Natural killer cell (primary cell): ENCODE results near the gene TCN2. TPM values are rescaled to one million over a fixed set of nuclear protein-coding genes. Genes with fewer than 3 reads are reported as not detected.
"Not testable (repeated sequence)": the region's sequence is repeated elsewhere in the genome, so short reads cannot be mapped to it uniquely, and the experiment has no call there.

Experiments
- ATAC-seq, 3 donors: fragments of 150-1000 bp in 2 of 3; fragments of 200-7000 bp in 1 of 3; cut with Tn5 transposase; 1 replicate in 1 of 3; 2 replicates in 2 of 3; pipeline ENCODE4 v1.10.0; 2021; ENCODE audit warnings: mild to moderate bottlenecking in 2 of 3, moderate library complexity in 2 of 3
- DNase-seq, 2 donors: peaks; one replicate each; pipeline versions ENCODE4 v3.0.0 to v3.0.0-alpha.2; 2013 to 2021; ENCODE audit warnings: mixed read lengths in 1 of 2
- H3K27ac ChIP-seq: one replicate; pipeline ENCODE4 v1.5.1; 2013; ENCODE audit warnings: mild to moderate bottlenecking, low read length
- H3K27me3 ChIP-seq: one replicate; pipeline ENCODE4 v1.6.1; 2013; ENCODE audit warnings: low read length; ENCODE audit not compliant: control insufficient read depth, insufficient read depth
- H3K36me3 ChIP-seq: one replicate; pipeline ENCODE4 v1.6.1; 2013; ENCODE audit warnings: low read length; ENCODE audit not compliant: control insufficient read depth, insufficient read depth
- H3K4me1 ChIP-seq: one replicate; pipeline ENCODE4 v1.6.1; 2013; ENCODE audit warnings: low read length; ENCODE audit not compliant: control insufficient read depth, insufficient read depth
- H3K4me3 ChIP-seq: one replicate; pipeline ENCODE4 v1.5.1; 2013; ENCODE audit warnings: low read length
- H3K9me3 ChIP-seq: one replicate; pipeline ENCODE4 v1.6.1; 2013; ENCODE audit warnings: low read length; ENCODE audit not compliant: control insufficient read depth, insufficient read depth
- H3K27ac Mint-ChIP-seq, 2 donors: one replicate each; pipeline ENCODE4 v1.8.0; 2022; ENCODE audit warnings: mild to moderate bottlenecking in 2 of 2, mixed read lengths in 2 of 2, moderate library complexity in 1 of 2
- H3K27me3 Mint-ChIP-seq, 2 donors: one replicate each; pipeline ENCODE4 v1.8.0; 2022; ENCODE audit warnings: low read depth in 2 of 2, mixed read lengths in 2 of 2
- H3K36me3 Mint-ChIP-seq: one replicate; pipeline ENCODE4 v1.8.0; 2022; ENCODE audit warnings: mixed read lengths
- H3K4me1 Mint-ChIP-seq, 2 donors: one replicate each; pipeline ENCODE4 v1.8.0; 2022; ENCODE audit warnings: mixed read lengths in 2 of 2
- H3K4me3 Mint-ChIP-seq: one replicate; pipeline ENCODE4 v1.8.0; 2022; ENCODE audit warnings: mild to moderate bottlenecking, moderate library complexity, mixed read lengths
- H3K9me3 Mint-ChIP-seq, 2 donors: one replicate each; pipeline ENCODE4 v1.8.0; 2022; ENCODE audit warnings: mixed read lengths in 2 of 2
- WGBS: methylation state at CpG from one replicate; pipeline ENCODE4 v1.1.7; 2013; ENCODE audit warnings: missing lambda C conversion rate; ENCODE audit not compliant: insufficient coverage; 5-methylcytosine and 5-hydroxymethylcytosine counted together
- intact Hi-C: fragments of 100-400 bp; cut with micrococcal nuclease; formaldehyde crosslinking; loops from one replicate; pipeline ENCODE4 v1.14.2; 2022
- total RNA-seq, 4 donors: library from RNA; stranded (reverse); fragments of 120-200 nt in 1 of 4; gene quantifications; one replicate each; pipeline versions ENCODE4 v1.2.3 to v1.2.4, GENCODE V29; 2013 to 2022
- TF ChIP-seq, protein P1 (sequence below): fragments of 200-600 bp; IDR thresholded peaks from one replicate; pipeline ENCODE4 v1.8.0; 2022; ENCODE audit warnings: antibody characterized with exemption

TCN2 gene
- total RNA-seq, 3 donors from 2014 or later (not counting 1 experiment from before 2014, with no cell fraction given) = 0.42 to 1.2 (median 0.95) TPM

DNA sequence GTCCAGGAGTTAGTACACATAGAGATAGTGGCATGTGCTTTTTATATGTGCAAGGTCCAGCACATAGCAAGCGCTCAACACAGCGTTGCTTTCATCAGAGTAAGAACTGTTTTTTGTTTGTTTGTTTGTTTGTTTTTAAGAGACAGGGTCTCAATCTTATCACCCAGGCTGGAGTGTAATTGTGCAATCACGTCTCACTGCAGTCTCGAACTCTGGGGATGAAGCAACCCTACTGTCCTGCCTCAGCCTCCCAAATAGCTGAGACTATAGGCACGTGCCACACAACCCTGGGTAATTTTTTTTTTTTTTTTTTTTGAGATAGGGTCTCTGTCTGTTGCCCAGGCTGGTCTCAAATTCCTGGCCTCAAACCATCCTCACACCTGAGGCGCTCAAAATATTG, 10.8 kb downstream of the TCN2 start:
- no peak overlapping the region for H3K4me3 Mint-ChIP-seq
- ATAC-seq (no peak), DNase-seq (no peak)
- Histone ChIP-seq H3K36me3 (no peaks in the 10 kb centered on the region), H3K27me3 (no peaks in the 10 kb centered on the region), H3K9me3 (no peaks in the 10 kb centered on the region), H3K27ac (no peak overlapping the region), H3K4me3 (no peak overlapping the region), H3K4me1 (no peaks in the 10 kb centered on the region)
- H3K4me1 Mint-ChIP-seq = no peaks in the 10 kb centered on the region
- no peaks in the 10 kb centered on the region for H3K9me3 Mint-ChIP-seq
- H3K27ac Mint-ChIP-seq = no peak overlapping the region
- no peaks in the 10 kb centered on the region for H3K36me3 Mint-ChIP-seq
- H3K27me3 Mint-ChIP-seq = peaks cover 0 to 2% of the 10 kb centered on the region in 2 donors
- TF ChIP-seq, protein P1, sequence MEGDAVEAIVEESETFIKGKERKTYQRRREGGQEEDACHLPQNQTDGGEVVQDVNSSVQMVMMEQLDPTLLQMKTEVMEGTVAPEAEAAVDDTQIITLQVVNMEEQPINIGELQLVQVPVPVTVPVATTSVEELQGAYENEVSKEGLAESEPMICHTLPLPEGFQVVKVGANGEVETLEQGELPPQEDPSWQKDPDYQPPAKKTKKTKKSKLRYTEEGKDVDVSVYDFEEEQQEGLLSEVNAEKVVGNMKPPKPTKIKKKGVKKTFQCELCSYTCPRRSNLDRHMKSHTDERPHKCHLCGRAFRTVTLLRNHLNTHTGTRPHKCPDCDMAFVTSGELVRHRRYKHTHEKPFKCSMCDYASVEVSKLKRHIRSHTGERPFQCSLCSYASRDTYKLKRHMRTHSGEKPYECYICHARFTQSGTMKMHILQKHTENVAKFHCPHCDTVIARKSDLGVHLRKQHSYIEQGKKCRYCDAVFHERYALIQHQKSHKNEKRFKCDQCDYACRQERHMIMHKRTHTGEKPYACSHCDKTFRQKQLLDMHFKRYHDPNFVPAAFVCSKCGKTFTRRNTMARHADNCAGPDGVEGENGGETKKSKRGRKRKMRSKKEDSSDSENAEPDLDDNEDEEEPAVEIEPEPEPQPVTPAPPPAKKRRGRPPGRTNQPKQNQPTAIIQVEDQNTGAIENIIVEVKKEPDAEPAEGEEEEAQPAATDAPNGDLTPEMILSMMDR = no peak
- 92% methylated on average over 5 of the region's 6 CpGs for WGBS
- intact Hi-C loops = no loop called here

DNA sequence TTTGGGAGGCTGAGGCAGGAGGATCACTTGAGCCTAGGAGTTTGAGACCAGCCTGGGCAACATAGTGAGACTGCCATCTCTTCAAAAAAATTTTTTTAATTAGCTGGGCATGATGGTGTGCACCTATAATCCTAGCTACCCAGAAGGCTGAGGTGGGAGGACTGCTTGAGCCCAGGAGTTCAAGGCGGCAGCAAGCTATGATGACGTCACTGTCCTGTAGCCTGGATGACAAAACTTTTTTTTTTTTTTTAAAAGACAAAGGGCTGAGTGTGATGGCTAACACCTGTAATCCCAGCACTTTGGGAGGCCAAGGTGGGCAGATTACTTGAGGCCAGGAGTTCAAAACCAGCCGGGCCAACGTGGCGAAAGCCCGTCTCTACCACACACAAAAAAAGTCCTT, 12.9 kb downstream of the TCN2 start:
- intact Hi-C loops, H3K9me3 Mint-ChIP-seq, H3K9me3 ChIP-seq, H3K4me1 ChIP-seq, H3K36me3 Mint-ChIP-seq, H3K4me3 ChIP-seq, H3K27me3 ChIP-seq, DNase-seq, H3K4me1 Mint-ChIP-seq, H3K4me3 Mint-ChIP-seq, H3K27ac Mint-ChIP-seq, H3K36me3 ChIP-seq, H3K27me3 Mint-ChIP-seq, ATAC-seq, H3K27ac ChIP-seq: not testable (repeated sequence)
- 100% methylated on average over 2 of the region's 6 CpGs for WGBS

GRCh38 chr22:30626413-30626812, 19.4 kb downstream of the TCN2 start:
- no peaks in the 10 kb centered on the region for H3K4me1 Mint-ChIP-seq
- intact Hi-C loops = no loop called here
- H3K27ac Mint-ChIP-seq = no peak overlapping the region
- no peaks in the 10 kb centered on the region for H3K9me3 ChIP-seq
- TF ChIP-seq, protein P1 = no peak
- H3K27me3 ChIP-seq = no peaks in the 10 kb centered on the region
- H3K27me3 Mint-ChIP-seq = peaks cover 0 to 2% of the 10 kb centered on the region in 2 donors
- no peaks in the 10 kb centered on the region for H3K36me3 Mint-ChIP-seq
- no peak overlapping the region for H3K4me3 ChIP-seq
- no peak overlapping the region for H3K4me3 Mint-ChIP-seq
- no peaks in the 10 kb centered on the region for H3K36me3 ChIP-seq
- ATAC-seq = no peak
- WGBS = 76% methylated on average over 5 of the region's 5 CpGs
- no peaks in the 10 kb centered on the region for H3K4me1 ChIP-seq
- no peak overlapping the region for H3K27ac ChIP-seq
- no peaks in the 10 kb centered on the region for H3K9me3 Mint-ChIP-seq
- no peak for DNase-seq

- Mint-ChIP-seq H3K27ac (no peak overlapping the region), H3K9me3 (no peaks in the 10 kb centered on the region), H3K4me1 (no peaks in the 10 kb centered on the region), H3K27me3 (no peaks in the 10 kb centered on the region), H3K36me3 (no peaks in the 10 kb centered on the region), H3K4me3 (no peak overlapping the region)
- Histone ChIP-seq H3K36me3 (no peaks in the 10 kb centered on the region), H3K4me1 (no peaks in the 10 kb centered on the region), H3K9me3 (no peaks in the 10 kb centered on the region), H3K4me3 (no peak overlapping the region), H3K27ac (no peak overlapping the region), H3K27me3 (no peaks in the 10 kb centered on the region)
- intact Hi-C loops = no loop called here
- DNase-seq (no peak), ATAC-seq (no peak)
- TF ChIP-seq, protein P1 = no peak
- WGBS = 93% methylated on average over 5 of the region's 5 CpGs
Measured at GRCh38 chr22:30627471-30627870, 20.5 kb downstream of the TCN2 start.
